22Rv1 (cell line): ENCODE data around the gene DCC.

Source experiments
- CTCF ChIP-seq: fragments of 450-650 bp; IDR thresholded peaks from 2 replicates; pipeline ENCODE4 v1.5.1; 2017; ENCODE audit warnings: mild to moderate bottlenecking
- ZFX ChIP-seq: fragments of 450-650 bp; IDR thresholded peaks from 2 replicates; pipeline ENCODE4 v1.6.1; 2017; ENCODE audit warnings: antibody characterized with exemption, borderline replicate concordance

- TF ChIP-seq CTCF, result no peak
- TF ChIP-seq ZFX, result no peak
Measured at GRCh38 chr18:52700116-52700515, 360.1 kb downstream of the DCC start.
